GM21360 (cell line): Measurements from ENCODE around the gene SAMD13.
"Not testable (repeated sequence)": the region's sequence is repeated elsewhere in the genome, so short reads cannot be mapped to it uniquely, and the experiment has no call there.

Source experiments
- ATAC-seq: cut with Tn5 transposase; IDR thresholded peaks from one replicate; pipeline ENCODE4 v1.9.1; 2021; ENCODE audit warnings: mild to moderate bottlenecking, moderate library complexity; ENCODE audit not compliant: unreplicated experiment

SAMD13 gene

DNA sequence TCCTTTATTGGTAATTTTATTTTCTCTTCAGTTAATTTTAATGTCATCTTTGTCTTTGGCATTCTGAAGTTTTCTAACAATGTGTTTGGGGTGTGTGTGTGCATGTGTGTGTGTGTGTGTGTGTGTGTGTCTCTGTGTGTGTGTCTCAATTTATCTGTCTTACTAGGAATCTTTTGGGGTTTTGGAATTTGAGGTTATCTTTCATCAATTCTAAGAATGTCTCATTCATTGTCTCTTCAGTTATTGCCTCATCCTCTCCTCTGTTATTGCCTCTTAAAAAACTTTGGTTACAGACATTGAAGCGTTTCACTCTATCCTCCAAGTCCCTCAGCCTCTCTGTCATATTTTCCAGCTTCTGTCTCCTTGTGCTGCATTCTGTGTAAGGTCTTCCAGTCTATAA lies 18.1 kb upstream of the SAMD13 start:
- ATAC-seq = no peak

- no peak for ATAC-seq
Observed at GRCh38 chr1:84286071-84286470, 15.4 kb upstream of the SAMD13 start.

GRCh38 chr1:84287389-84287788 lies 14.1 kb upstream of the SAMD13 start:
- ATAC-seq = not testable (repeated sequence)

DNA sequence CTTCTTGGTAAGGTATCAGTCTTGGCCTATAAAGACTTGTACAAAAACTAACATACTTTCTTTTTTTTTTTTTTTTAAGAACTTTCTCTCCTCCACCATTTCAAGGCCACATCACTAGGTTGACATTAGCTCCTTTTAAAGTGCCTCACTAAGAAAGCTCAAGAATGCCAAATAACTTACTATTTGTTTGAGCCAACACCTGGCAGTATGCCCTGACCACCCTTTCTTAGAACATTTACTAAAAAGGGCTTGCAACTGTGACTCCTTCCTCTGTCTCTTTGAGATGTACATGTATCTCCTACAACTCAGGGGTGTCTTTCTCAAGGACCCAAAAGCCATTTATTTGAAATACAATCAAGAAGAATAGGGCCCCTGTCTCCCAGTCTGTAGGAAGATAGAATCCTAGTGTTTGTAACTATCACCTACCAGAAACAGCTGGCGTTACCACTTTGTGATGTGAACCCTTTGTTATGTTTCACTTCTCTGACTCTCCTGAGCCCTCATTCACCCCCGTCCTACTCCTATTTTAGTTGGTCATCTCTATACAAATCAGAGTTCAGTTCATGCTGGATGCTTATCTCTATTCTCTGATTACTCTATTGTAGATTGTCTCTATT lies 12.2 kb upstream of the SAMD13 start:
- no peak for ATAC-seq

GRCh38 chr1:84291882-84292655 lies 9.4 kb upstream of the SAMD13 start:
- no peak for ATAC-seq

DNA sequence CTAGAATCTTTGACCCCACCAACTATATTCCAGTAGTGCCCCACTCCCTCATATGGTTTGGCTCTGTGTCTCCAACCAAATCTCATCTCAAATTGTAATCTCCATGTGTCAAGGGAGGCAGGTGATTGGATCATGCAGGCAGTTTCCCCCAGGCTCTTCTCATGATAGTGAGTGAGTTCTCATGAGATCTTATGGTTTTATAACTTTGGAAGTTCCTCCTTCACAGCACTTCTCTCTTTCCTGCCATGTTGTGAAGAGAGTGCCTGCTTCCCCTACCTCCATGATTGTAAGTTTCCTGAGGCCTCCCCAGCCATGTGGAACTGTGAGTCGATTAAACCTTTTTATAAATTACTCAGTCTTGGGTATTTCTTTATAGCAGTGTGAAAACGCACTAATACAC lies 7.7 kb upstream of the SAMD13 start:
- no peak for ATAC-seq

GRCh38 chr1:84294751-84295150 lies 6.8 kb upstream of the SAMD13 start:
- ATAC-seq = no peak

GRCh38 chr1:84297546-84298244 lies 3.8 kb upstream of the SAMD13 start:
- ATAC-seq = no peak

DNA sequence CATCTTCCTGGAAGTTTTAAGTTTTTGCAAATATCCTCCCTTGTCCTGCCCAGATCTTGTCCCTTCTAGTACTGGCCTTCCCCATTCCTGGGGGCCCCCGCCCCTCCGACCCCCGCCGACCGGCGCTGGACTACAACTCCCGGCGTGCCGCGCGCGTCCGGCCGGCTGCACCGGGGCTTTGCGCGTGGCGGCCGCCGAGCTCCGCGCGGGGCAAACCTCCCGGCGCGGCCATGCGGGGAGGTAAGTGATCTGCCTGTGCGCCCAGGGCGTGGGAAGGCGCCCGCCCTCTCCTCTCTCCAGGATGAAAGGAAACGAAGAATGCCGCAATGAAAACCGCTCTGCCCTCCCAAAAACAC lies 3.2 kb upstream of the SAMD13 start:
- ATAC-seq = peak; percentile 54

- peak; percentile 36 for ATAC-seq
Observed at GRCh38 chr1:84298684-84299535, 2.6 kb upstream of the SAMD13 start.

DNA sequence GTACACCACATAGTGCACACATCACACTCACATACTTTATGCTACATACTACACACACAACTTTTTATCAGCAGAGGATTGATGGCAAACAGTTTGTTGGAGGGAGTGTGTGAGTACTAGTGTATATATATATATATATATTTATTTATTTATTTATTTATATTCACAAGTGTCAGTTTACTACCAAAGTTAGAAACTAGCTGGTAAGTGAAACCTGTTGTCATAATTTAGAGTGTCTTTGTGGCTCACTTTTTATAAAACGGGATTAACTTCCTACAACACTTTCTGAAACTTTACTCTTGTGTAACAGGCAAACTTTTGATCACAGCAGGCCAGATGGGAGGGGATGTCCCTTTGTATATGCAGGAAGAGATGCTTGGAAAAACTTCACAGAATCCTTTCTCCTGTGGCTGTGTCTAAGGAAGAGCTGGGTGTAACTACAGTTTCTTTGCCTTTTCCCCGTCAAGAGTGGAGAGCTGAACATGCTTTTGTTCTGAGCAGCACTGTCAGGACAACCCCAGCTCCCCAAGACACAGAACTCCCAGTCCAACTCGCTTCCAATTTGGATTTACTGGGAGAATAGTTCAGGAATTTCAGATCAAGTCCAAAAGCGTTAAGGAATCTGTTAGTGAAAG lies 1.9 kb upstream of the SAMD13 start:
- no peak for ATAC-seq

DNA sequence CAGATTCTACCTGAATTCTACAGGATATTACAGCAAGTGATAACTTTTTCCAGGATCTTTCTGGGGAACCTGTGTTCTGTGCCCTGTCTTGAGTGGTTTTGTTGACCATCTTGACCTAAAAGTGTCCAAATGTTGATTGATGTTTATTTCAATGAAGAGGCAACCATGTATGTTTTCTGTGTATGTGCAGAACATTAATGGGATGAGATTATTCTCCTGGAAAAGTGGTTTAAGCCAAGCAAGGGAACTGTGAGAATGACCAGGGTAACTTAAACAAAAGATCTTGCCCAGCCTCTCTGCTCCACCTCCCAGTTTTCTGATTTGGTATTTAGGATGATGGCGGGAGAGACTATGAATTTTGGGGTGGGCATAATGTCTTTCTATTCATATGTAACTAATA lies 1.0 kb upstream of the SAMD13 start:
- no peak for ATAC-seq

DNA sequence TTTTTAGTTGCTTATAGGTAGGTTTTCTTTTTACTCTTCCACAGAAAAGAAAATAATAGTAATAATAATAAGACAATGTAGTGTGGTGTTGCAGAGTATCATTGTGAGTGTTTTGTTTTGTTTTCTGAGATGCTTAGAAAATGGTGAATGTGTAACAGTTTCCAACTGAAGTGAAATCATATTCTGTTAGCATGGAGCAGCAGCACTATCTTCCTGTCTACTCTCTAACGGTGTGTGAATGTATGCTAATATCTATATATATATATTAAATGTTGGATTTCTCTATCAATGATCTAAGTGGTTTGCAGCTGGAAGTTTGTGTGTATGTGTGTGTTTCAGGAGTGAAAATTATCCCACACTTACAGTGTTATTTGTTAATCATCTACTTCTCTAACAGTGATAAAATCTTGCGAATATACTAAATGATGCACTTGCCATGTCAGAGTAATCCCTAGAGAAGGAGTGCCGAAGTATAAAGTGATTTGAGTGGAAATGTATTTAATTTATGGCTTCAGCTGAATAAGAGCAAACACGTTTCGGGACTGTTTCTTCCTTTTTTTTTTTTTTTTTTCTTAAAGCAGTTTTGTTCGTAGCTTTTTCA lies 377 bp downstream of the SAMD13 start:
- no peak for ATAC-seq

DNA sequence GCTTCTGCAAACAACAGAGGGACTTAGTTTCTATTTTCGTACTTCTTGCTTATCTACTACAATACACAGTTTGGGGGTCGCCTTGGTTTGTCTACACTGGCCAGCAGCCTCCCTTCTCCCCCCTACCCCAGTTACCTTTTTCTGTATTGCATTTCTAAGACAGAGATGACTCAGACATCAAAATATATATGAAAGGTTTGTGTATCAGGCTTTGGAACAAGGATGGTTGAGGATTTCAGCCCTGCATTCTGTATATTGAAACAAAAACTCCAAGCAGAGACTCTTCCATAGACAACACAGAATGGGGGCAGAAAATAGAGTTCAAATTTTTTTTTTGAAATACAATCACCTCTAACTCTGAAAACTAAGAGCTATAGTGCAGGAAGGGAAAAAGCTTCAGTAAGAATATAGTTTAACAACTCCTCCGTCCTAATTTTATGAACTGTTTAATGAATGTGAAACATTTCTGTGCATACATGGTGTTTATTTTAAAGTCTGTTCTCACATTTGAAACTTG lies 1.9 kb downstream of the SAMD13 start:
- ATAC-seq = no peak

DNA sequence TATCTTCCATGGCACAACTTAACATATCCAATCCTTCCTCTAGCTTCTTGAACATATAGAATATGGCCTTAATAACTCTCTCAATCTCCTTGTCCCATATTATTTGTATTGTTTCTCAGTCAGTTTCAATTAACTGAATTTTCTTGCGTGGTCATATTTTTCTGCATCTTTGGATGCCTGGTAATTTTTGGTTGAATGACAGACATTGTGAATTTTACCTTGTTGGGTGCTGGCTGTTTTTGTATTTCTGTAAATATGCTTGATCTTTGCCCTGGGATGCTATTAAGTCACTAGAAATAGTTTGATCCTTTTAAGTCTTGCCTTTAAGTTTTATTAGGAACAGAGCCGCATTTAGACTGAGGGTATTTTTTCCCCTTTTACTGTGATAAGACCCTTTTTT lies 5.9 kb downstream of the SAMD13 start:
- ATAC-seq = no peak

DNA sequence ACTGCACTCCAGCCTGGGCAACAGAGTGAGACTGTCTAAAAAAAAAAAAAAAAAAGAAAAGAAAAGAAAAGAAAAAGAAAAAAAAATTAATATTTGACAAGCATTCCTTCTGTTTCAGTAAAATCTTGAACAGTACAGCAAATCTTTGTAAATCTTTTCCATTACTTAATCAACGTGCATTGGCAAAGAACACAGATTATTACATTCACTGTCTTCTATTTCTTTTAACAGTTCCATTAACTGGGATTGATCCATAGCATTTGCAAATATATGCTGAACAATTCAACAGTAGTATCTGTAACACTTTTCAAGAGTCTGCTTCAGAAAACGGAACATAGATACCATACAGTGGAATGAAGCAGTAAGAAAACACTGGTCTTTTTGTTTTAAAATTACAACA lies 9.8 kb downstream of the SAMD13 start:
- ATAC-seq = no peak

DNA sequence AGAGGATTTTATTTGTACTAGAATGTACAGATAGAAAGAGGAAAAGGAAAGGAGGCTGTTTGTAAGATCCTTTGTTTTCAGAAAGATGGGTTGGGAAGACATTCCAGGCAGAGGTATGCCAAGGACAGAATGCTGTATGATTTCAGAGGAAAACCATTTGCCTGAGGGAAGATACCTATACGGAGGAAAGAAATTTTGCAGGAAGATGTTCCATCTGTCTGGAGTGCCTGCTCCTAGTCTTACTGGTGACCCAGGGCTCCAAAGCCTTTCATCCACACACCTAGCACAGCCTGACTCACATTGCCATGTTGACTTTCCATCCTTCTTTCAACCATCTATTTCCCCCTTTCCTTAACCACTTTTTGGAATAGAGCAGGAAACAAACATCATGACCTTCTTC lies 18.2 kb downstream of the SAMD13 start:
- ATAC-seq = no peak

- no peak for ATAC-seq
Observed at GRCh38 chr1:84327830-84328229, 26.3 kb downstream of the SAMD13 start.

GRCh38 chr1:84330125-84330984 lies 28.8 kb downstream of the SAMD13 start:
- ATAC-seq = no peak
